ENCODE results near the gene LUZP1.

DNA sequence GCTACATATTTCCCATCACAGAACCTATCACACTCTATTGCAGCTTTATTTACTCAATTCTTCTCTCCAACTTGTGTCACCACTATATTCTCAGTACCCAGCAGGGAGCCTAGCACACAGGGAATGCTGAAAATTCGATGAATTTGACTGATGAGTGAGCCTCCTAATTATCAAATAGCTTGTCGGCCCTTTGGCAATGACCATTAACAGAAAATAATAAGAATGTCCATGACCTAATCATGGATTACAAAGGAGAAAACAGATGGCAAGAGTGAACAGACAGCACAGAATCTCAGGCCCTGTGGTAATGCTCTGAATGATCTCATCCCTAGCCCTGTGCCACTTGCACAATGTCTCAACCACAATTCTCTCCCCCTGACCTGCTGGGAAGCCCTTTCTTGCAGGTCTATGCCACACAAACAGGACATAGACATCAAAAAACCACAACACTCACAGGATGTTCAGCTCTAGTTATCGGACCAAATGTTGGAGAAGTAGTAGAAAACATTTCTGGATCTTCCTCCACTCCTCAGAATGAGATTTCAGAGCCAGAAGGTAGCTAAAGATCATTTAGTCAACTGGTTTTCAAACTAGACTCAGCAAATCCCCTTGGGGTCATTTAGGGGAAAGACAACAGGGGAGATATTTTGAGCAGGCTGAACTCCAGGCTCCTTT lies 68.4 kb downstream of the LUZP1 start:
- TF ChIP-seq, protein P1, sequence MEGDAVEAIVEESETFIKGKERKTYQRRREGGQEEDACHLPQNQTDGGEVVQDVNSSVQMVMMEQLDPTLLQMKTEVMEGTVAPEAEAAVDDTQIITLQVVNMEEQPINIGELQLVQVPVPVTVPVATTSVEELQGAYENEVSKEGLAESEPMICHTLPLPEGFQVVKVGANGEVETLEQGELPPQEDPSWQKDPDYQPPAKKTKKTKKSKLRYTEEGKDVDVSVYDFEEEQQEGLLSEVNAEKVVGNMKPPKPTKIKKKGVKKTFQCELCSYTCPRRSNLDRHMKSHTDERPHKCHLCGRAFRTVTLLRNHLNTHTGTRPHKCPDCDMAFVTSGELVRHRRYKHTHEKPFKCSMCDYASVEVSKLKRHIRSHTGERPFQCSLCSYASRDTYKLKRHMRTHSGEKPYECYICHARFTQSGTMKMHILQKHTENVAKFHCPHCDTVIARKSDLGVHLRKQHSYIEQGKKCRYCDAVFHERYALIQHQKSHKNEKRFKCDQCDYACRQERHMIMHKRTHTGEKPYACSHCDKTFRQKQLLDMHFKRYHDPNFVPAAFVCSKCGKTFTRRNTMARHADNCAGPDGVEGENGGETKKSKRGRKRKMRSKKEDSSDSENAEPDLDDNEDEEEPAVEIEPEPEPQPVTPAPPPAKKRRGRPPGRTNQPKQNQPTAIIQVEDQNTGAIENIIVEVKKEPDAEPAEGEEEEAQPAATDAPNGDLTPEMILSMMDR (IDR thresholded peaks at IDR 0.05 in 8 of 11, conservative IDR thresholded peaks at IDR 0.05 in 3 of 11), result no peak
- TF ChIP-seq POLR2A (IDR thresholded peaks at IDR 0.05), result no peak
- peak in 1 of 3 donors; percentile 51 for TF ChIP-seq POLR2AphosphoS5 (IDR thresholded peaks at IDR 0.05)
